Epithelial cell of proximal tubule (primary cell): ENCODE results near the gene IFI16. TPM values are rescaled to one million over a fixed set of nuclear protein-coding genes. Genes with fewer than 3 reads are reported as not detected.
"Not testable (repeated sequence)": the region's sequence is repeated elsewhere in the genome, so short reads cannot be mapped to it uniquely, and the experiment has no call there.

Experiments
- DNase-seq: peaks from one replicate; pipeline ENCODE4 v3.0.0-alpha.2; 2011; ENCODE audit warnings: low read depth
- H3K4me3 ChIP-seq: 2 replicates; pipeline ENCODE4 v1.5.1; 2011; ENCODE audit warnings: low read depth, mild to moderate bottlenecking, low read length
- total RNA-seq: library from RNA; depleted of rRNA; stranded (reverse); fragments of >200 nt; gene quantifications from 2 replicates; pipeline ENCODE4 v1.2.3, GENCODE V29; 2015
- TF ChIP-seq, protein P1 (sequence below): conservative IDR thresholded peaks from 2 replicates; pipeline ENCODE4 v1.5.1; 2012; ENCODE audit warnings: low read depth, mild to moderate bottlenecking, low read length

The IFI16 gene
- total RNA-seq, 1 donor from 2014 or later, result 8.0 TPM

DNA sequence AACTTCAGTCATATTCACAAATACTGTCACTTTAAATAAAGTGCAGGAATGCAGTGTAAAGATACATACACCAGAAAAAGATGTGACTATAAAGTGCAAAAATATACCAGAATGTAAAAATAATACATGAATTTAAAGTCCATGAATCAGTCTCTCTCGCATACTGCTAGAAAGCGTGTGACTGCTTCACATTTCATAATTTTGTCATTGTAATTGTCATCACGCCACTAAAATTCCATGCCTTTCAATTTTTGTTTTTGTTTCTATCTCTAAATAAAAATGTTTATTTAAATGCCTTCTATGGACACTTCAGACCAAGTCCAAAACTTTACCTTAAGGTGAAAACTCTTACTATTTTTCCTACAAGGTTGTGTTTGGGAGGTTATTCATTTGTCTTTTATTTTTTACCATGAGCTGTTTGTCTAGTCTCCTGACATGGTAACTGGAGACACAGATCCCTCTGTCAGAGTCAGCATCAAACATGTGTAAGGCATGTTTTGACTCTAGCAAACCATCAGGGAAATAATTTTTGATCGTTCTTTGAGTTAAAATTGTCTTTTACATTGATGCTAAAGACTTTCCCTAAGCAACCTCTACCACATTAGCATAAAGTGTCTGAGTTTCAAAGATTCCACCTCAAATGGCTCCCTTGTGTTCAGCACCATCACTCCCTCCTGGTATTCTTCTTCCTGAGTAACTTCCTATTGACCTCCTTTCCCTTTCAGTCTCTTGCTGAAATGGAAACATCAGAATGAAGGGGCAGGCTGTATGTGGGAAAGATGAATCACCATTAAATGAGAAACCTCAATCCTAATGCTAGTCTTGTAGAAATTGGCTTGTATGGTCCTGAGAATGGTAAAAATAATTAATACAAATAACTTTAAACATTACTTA lies 80.8 kb downstream of the IFI16 start:
- no peak for DNase-seq
- TF ChIP-seq, protein P1, sequence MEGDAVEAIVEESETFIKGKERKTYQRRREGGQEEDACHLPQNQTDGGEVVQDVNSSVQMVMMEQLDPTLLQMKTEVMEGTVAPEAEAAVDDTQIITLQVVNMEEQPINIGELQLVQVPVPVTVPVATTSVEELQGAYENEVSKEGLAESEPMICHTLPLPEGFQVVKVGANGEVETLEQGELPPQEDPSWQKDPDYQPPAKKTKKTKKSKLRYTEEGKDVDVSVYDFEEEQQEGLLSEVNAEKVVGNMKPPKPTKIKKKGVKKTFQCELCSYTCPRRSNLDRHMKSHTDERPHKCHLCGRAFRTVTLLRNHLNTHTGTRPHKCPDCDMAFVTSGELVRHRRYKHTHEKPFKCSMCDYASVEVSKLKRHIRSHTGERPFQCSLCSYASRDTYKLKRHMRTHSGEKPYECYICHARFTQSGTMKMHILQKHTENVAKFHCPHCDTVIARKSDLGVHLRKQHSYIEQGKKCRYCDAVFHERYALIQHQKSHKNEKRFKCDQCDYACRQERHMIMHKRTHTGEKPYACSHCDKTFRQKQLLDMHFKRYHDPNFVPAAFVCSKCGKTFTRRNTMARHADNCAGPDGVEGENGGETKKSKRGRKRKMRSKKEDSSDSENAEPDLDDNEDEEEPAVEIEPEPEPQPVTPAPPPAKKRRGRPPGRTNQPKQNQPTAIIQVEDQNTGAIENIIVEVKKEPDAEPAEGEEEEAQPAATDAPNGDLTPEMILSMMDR, result no peak
- no peak overlapping the region for H3K4me3 ChIP-seq

GRCh38 chr1:159091180-159091560 lies 81.5 kb downstream of the IFI16 start:
- TF ChIP-seq, protein P1, result no peak
- H3K4me3 ChIP-seq, result no peak overlapping the region
- DNase-seq, result no peak

- no peak for DNase-seq
- TF ChIP-seq, protein P1, result no peak
- no peak overlapping the region for H3K4me3 ChIP-seq
Observed at GRCh38 chr1:159091607-159092031, 81.9 kb downstream of the IFI16 start.

DNA sequence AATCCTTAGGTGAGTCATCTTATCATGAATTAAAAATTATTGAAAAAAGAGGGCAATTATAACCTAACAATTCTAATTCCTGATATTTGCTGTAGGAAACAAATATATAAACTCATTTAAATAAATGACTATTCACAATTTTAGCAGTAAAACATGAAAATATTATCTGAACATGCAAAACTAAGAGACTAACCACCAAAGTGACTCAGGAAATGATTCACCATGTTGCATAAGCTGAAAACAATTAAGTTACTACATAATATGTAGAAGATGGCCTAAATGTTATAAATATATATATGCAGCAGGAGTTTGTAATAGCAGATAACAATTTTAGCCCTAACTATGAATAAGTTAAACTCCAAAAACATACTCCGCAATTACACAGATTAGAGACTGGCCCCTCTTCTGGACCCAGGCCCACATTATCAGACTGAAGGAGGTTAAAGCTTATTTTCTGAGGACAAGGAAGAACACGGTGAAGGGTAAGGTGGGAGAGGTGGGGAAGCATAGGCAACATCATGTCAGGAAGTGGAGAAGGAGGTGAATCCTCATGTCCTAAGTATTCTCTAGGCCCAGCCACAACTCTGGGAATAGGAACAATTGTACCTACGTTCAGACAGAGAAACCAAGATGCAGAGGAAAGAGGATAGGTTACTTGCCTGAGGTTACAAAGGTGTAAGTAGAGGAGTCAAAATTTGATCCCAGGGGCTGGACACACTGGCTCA lies 82.5 kb downstream of the IFI16 start:
- no peak for DNase-seq
- H3K4me3 ChIP-seq, result no peak overlapping the region
- TF ChIP-seq, protein P1, result no peak

GRCh38 chr1:159098596-159098995 lies 88.9 kb downstream of the IFI16 start:
- H3K4me3 ChIP-seq, result no peak overlapping the region
- no peak for DNase-seq
- TF ChIP-seq, protein P1, result no peak

DNA sequence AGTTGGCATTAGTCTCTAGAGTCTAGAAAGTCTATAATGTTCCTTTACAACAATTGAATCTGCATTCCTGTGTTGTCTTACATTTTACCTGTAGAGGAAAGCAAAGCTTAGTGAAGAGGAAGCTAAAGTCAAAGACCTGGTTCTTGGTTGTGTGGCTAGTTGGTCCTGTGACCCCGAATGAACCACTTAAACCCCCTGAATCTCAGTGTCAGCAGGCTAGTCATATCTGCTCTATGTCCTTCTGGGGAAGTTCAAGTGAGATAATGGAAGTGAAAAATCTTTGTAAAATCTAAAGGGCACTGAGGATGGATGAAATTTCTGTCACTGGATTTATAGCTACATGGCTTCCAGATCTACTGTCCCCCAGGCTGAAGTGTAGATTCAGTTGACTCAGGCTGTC lies 90.9 kb downstream of the IFI16 start:
- no peak for DNase-seq
- no peak overlapping the region for H3K4me3 ChIP-seq
- TF ChIP-seq, protein P1, result no peak

DNA sequence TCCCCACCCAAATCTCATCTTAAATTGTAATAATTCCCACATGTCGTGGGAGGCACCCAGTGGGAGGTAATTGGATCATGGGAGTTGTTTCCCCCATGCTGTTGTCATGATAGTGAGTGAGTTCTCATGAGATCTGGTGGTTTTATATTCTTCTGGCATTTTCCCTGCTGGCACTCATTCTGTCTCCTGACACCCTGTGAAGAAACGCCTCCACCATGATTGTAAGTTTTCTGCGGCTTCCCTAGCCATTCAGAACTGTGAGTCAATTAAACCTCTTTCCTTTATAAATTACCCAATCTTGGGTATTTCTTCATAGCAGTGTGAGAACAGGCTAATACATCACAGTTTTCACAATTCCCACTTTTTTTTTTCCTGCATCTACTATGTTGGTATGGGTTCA lies 93.3 kb downstream of the IFI16 start:
- DNase-seq, H3K4me3 ChIP-seq: not testable (repeated sequence)
